NCI-H1417 (cell line): ENCODE results near the gene ELMO1.
A peak's percentile ranks its signal among the peaks of the same experiment; 100 is the strongest.

Experiments used
- DNase-seq, 3 experiments: peaks; one replicate each; lab custom pipeline; 2025; lab: John Stamatoyannopoulos, UW

Gene ELMO1

GRCh38 chr7:36916116-36916515 lies 532.5 kb downstream of the ELMO1 start:
- DNase-seq: no peak

GRCh38 chr7:36911788-36912187 lies 536.9 kb downstream of the ELMO1 start:
- peak in 2 of 3 experiments; percentile 81 to 96 for DNase-seq

GRCh38 chr7:36910859-36911258 lies 537.8 kb downstream of the ELMO1 start:
- DNase-seq: peak in 1 of 3 experiments; percentile 21

GRCh38 chr7:36910401-36910800 lies 538.3 kb downstream of the ELMO1 start:
- DNase-seq: no peak

- DNase-seq: peak in 1 of 3 experiments; percentile 34
Measured at GRCh38 chr7:36906956-36907635, 541.6 kb downstream of the ELMO1 start.

GRCh38 chr7:36906448-36906847 lies 542.2 kb downstream of the ELMO1 start:
- DNase-seq: peak in 2 of 3 experiments; percentile 68 to 87

- DNase-seq: peak in 2 of 3 experiments; percentile 20 to 41
Measured at GRCh38 chr7:36905841-36906240, 542.8 kb downstream of the ELMO1 start.

- DNase-seq: peak in 2 of 3 experiments; percentile 49 to 87
Measured at GRCh38 chr7:36904802-36905201, 543.9 kb downstream of the ELMO1 start.

GRCh38 chr7:36904101-36904500 lies 544.6 kb downstream of the ELMO1 start:
- DNase-seq: no peak

GRCh38 chr7:36900988-36901710 lies 547.5 kb downstream of the ELMO1 start:
- peak in 1 of 3 experiments; percentile 7 for DNase-seq

GRCh38 chr7:36898186-36898585 lies 550.5 kb downstream of the ELMO1 start:
- DNase-seq: no peak

- DNase-seq: no peak
Measured at GRCh38 chr7:36896956-36897590, 551.6 kb downstream of the ELMO1 start.

- DNase-seq: no peak
Measured at GRCh38 chr7:36896418-36896817, 552.2 kb downstream of the ELMO1 start.

GRCh38 chr7:36895192-36895591 lies 553.5 kb downstream of the ELMO1 start:
- peak in 2 of 3 experiments; percentile 19 to 74 for DNase-seq

- DNase-seq: no peak
Measured at GRCh38 chr7:36894190-36894589, 554.5 kb downstream of the ELMO1 start.

GRCh38 chr7:36889182-36889581 lies 559.5 kb downstream of the ELMO1 start:
- peak in 2 of 3 experiments; percentile 15 to 64 for DNase-seq

- DNase-seq: no peak
Measured at GRCh38 chr7:36887969-36888368, 560.7 kb downstream of the ELMO1 start.

GRCh38 chr7:36887233-36887632 lies 561.4 kb downstream of the ELMO1 start:
- DNase-seq: peak in 1 of 3 experiments; percentile 28

- DNase-seq: no peak
Measured at GRCh38 chr7:36884910-36885309, 563.8 kb downstream of the ELMO1 start.

- DNase-seq: peak in 1 of 3 experiments; percentile 52
Measured at GRCh38 chr7:36884351-36884750, 564.3 kb downstream of the ELMO1 start.

GRCh38 chr7:36881233-36881874 lies 567.3 kb downstream of the ELMO1 start:
- DNase-seq: peak in 2 of 3 experiments; percentile 58 to 88

GRCh38 chr7:36880108-36880507 lies 568.6 kb downstream of the ELMO1 start:
- no peak for DNase-seq
